ENCODE results near the gene PLEK2.

Gene PLEK2

GRCh38 chr14:67405771-67406170 lies 6.2 kb downstream of the PLEK2 start:
- no peak for DNase-seq (ENCODE audit: low read depth)
- no peak for TF ChIP-seq CTCF (IDR thresholded peaks at IDR 0.05; ENCODE audit: low read depth, low read length, missing control alignments)
- in situ Hi-C loops (cut with HindIII; ENCODE audit: low sequenced_read_pairs), result no loop called here
- H3K4me3 ChIP-seq (ENCODE audit: low read depth, low read length), result no peak overlapping the region

DNA sequence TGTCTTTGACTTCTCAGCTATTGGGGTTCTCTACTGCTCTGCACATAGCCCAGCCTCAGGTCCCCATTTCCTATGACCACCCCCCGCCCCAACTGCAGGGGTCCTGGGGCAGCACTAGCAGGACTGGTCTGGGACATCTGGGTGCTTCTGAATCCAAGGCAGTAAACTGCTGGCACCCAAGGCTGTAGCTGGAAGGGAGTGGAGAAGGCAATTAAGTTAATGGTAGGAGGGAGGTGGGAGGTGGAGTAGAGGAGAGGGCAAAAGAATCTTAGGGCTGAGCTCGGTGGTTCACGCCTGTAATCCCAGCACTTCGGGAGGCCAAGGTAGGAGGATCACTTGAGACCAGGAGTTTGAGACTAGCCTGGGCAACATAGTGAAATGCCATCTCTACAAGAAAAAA lies 11.5 kb downstream of the PLEK2 start:
- no peak for TF ChIP-seq CTCF (IDR thresholded peaks at IDR 0.05; ENCODE audit: low read depth, low read length, missing control alignments)
- no peak for DNase-seq (ENCODE audit: low read depth)
- no peak overlapping the region for H3K4me3 ChIP-seq (ENCODE audit: low read depth, low read length)
- in situ Hi-C loops (cut with HindIII; ENCODE audit: low sequenced_read_pairs), result no loop called here

- in situ Hi-C loops (cut with HindIII; ENCODE audit: low sequenced_read_pairs), result no loop called here
- TF ChIP-seq CTCF (IDR thresholded peaks at IDR 0.05; ENCODE audit: low read depth, low read length, missing control alignments), result no peak
- H3K4me3 ChIP-seq (ENCODE audit: low read depth, low read length), result no peak overlapping the region
- no peak for DNase-seq (ENCODE audit: low read depth)
Measured at GRCh38 chr14:67397536-67397935, 14.4 kb downstream of the PLEK2 start.

DNA sequence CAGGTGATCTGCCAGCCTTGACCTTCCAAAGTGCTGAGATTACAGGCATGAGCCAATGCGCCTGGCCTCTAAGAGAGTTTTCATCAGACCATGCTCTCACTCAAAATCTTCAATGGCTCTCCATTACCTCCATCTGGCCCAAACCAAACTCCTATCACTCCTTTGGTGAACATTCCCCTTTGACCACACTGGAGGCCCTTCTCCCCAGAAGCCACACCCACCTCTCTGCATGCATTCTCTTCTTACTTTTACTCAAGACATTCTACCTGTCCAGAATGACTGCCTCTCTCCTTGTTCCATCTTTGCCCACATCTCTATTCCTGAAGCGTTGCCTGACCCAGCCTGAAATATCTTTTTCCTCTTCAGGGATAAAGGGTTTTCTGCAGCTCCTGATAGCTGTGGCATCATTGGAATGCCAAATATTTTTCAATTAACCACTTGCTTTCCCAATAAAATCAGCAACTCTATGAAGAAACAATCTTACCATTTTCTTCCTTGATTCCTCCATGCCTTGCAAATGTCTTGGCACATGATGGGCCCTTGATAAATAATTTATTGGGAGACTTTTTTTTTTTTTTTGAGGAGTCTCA lies 15.5 kb downstream of the PLEK2 start:
- no peak for DNase-seq (ENCODE audit: low read depth)
- no peak for TF ChIP-seq CTCF (IDR thresholded peaks at IDR 0.05; ENCODE audit: low read depth, low read length, missing control alignments)
- in situ Hi-C loops (cut with HindIII; ENCODE audit: low sequenced_read_pairs), result no loop called here
- H3K4me3 ChIP-seq (ENCODE audit: low read depth, low read length), result no peak overlapping the region

GRCh38 chr14:67395876-67396189 lies 16.1 kb downstream of the PLEK2 start:
- no peak overlapping the region for H3K4me3 ChIP-seq (ENCODE audit: low read depth, low read length)
- no peak for DNase-seq (ENCODE audit: low read depth)
- in situ Hi-C loops (cut with HindIII; ENCODE audit: low sequenced_read_pairs), result no loop called here
- no peak for TF ChIP-seq CTCF (IDR thresholded peaks at IDR 0.05; ENCODE audit: low read depth, low read length, missing control alignments)

DNA sequence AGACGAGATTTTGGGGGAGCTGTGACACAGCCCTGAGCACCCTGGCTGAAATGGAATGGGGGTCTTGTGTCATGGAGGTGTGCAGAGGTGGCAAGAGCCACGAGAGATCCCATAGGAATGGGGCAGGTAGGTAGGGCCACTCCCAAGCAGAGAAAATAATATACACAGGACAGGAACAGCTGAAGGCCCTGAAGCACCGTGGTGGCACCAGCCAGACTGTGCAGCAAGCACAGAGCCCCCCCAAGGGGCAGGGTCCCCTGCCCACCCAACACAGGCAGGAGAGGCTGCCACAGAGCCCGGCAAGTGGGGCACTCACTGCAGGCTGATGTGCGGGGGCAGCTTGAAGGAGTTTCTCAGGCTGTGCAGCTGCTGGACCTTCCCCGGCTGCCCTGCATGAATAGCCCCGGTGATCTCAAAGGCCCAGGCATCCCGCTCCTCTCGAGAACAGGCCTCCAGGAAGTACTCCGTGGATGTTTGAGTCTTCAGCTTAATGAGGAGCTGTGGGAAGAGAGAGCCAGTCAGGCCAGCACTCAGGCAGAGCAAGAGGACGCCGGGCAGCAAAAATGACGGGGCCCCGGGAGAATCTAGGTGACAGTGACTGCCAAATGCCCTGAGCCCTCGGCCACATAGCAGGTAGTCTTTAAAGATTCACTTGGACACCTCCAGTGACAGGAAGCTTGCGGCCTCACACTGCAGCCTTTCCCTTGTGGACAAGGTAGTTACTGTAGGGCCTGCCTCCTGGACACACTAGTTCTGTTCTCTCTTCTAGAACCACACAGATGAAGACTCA lies 16.7 kb downstream of the PLEK2 start:
- in situ Hi-C loops (cut with HindIII; ENCODE audit: low sequenced_read_pairs), result no loop called here
- H3K4me3 ChIP-seq (ENCODE audit: low read depth, low read length), result no peak overlapping the region
- no peak for DNase-seq (ENCODE audit: low read depth)
- no peak for TF ChIP-seq CTCF (IDR thresholded peaks at IDR 0.05; ENCODE audit: low read depth, low read length, missing control alignments)

Measured in astrocyte of the cerebellum (primary cell).